HG03064 (cell line): ENCODE results near the gene KCNK7.

ENCODE experiments used
- ATAC-seq: cut with Tn5 transposase; IDR thresholded peaks from one replicate; pipeline ENCODE4 v1.9.1; 2021; ENCODE audit warnings: low read depth; ENCODE audit not compliant: unreplicated experiment

Gene KCNK7

GRCh38 chr11:65627202-65627601 is 31.6 kb upstream of the KCNK7 start:
- ATAC-seq = no peak

DNA sequence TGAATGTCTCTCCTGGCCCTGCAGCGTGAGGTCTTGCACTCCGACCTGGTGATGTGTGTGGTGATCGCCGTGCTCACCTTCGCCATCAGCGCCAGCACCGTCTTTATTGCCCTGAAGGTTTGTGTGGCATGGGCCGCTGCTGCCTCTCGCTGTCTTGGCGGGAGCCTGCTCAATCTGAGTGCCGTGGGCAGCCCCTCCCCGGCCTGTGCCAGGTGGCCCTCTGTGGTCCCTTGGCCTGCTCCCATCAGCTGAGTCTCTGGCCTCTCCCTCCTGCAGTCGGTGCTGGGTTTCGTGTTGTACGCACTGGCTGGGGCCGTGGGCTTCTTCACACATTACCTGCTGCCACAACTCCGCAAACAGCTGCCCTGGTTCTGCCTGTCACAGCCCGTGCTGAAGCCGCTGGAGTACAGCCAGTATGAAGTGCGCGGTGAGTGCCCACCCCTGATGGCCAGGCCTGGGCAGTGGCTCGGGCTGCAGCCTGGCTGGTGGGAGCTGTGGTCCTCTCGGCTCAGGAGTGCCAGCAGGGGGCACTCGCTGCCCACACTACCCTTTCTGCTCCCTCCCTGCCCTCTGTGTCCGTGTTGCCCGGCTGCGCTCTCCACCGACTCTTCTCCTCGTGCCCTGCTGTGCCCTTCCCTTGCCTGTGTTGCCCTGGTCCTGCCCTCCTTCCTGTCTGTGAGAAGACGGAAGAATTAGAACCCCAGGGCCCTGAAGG is 30.2 kb upstream of the KCNK7 start:
- no peak for ATAC-seq

DNA sequence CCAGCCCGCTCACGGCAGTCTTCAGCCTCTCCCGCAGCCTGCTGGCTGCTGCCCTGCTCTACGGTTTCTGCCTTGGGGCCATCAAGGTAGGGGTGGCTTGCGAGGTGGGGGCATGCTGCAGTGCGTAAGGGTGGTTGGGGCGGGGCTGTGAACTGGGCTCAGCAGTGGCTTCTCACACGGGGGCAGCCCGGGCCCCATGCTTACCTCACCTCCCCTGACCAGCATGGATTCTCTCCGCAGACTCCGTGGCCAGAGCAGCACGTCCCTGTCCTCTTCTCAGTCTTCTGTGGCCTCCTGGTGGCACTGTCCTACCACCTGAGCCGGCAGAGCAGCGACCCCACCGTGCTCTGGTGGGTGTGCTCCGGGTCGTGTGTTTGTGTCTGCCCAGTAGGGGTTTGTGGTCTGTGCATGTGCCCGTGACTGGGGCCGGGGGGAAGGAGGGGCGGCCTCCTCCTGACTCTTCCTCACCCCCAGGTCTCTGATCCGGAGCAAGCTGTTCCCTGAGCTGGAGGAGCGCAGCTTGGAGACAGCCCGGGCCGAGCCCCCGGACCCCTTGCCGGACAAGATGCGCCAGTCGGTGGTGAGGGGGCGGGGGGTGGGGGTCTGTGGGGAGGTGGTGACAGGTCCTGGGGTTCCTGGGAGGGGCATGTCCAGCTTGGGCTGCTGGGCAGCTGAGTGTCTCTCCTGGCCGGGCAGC is 29.5 kb upstream of the KCNK7 start:
- no peak for ATAC-seq

GRCh38 chr11:65623852-65624616 is 28.4 kb upstream of the KCNK7 start:
- ATAC-seq = no peak

DNA sequence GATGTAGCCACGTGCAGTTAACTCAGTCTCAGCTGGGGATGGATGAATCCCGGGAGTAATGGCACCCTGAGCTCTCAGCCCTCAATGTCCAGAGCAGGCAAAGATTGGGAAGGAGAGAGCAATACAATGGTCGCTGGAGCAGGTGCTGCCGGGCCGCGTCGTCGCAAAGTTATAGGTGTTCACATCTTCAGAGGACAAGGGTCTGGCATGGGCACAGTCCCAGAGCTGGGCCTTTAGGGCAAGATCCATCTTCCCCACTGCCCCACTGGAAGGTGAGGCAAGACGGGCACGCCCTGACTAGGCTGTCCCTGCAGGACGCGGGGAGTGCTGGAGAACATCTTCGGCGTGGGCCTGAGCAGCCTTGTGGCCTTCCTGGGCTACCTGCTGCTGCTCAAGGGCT is 27.6 kb upstream of the KCNK7 start:
- no peak for ATAC-seq

DNA sequence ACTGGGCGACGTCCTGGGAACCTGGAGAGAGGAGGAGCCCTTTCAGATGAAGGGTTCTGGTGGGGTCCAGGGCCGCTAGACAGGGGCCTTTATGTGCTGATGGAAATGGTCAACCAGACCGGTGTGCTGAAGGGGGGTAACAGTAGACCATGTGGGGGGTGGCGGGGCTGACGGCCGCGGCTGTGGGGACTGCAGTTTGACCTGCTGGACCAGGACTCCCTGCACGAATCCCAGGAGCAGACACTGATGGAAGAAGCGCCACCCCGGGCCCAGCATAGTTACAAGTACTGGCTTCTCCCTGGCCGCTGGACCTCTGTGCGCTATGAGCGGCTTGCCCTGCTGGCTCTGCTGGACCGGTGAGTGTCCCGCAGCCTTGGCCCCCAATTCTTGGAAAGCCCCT is 26.4 kb upstream of the KCNK7 start:
- no peak for ATAC-seq

DNA sequence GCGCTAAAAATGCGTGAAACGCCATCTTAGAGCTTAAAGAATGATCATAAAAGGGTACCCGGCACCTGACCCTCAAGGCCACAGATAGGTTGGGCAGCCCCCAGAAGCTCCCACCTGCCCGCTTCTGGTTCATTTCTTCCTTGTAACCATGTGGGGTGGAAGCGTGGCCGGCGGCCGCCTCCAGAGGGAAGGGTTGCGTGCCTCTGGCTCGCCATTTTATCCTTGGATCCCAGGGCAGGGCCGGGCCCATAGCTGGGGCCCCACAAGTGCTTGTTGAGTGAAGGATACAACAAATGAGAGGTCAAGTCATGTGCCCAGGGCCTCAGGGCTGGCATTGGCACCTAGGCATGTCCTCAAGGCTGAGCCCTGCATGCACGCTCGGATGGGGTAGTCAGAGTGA is 25.9 kb upstream of the KCNK7 start:
- no peak for ATAC-seq

- no peak for ATAC-seq
Measured at GRCh38 chr11:65620666-65621065, 25.1 kb upstream of the KCNK7 start.

- ATAC-seq = no peak
Measured at GRCh38 chr11:65619281-65619928, 23.8 kb upstream of the KCNK7 start.

DNA sequence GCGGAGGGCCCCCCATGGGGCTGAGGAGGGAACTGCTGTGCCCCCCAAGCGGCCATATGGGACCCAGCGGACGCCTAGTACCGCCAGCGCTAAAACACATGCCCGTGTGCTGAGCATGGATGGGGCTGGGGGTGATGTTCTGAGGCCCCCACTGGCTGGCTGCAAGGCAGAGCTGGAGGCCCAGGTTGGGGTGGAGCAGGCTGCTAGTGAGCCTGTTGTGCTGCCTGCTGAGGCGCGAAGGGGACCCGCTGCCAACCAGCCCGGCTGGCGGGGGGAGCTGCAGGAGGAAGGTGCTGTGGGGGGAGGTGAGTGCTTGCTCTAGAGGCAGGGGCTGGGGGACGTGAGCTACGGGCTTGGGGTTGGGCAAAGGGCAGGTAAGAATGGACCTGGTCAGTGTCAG is 23.2 kb upstream of the KCNK7 start:
- ATAC-seq = no peak

DNA sequence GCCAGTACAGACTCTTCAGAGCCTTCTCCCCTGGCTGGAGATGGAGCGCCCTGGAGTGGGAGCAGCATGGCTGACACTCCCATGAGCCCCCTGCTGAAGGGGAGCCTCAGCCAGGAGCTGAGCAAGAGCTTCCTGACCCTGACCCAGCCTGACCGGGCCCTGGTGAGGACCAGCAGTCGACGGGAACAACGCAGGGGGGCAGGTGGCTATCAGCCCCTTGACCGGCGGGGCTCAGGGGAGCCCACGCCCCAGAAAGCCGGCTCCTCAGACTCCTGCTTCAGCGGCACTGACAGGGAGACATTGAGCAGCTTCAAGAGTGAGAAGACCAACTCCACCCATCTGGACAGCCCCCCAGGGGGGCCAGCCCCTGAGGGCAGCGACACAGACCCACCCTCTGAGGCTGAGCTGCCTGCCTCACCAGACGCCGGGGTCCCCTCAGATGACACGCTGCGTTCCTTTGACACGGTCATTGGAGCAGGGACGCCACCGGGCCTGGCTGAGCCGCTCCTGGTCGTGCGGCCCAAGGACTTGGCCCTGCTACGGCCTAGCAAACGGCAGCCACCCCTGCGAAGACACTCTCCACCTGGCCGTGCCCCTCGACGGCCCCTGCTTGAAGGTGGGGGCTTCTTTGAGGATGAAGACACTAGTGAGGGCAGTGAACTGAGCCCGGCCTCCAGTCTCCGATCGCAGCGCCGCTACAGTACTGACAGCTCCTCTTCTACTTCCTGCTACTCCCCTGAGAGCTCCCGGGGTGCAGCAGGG is 22.6 kb upstream of the KCNK7 start:
- no peak for ATAC-seq

DNA sequence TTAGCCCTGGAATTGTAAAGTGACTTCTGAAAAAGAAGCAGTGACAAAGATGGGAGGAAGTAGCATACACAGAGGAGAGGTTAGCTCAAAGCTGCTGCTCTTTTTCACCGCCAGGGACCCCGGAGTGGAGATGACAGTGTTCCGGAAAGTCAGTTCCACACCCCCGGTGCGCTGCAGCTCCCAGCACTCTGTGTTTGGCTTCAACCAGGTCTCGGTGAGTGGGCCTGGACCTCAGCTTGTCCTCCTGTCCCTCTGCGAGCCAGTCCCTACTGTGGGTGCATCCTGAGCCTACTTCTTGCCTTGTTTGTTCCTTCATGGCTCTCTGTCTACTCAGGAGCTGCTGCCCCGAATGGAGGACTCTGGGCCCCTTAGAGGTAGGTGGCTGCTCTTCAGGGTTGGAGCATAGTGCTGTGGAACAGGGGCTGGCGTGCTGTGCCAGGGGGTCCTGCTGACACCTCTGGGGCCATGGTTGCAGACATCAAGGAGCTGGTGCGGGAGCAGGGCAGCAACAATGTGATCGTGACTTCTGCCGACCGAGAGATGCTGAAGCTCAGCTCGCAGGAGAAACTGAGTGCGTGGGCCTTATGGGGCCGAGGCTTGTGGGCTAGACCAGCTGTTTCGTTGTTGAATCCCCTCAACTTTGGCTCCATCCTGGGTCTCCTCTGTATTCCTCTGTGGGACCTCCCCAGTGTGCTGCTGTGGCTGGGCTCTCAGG is 21.7 kb upstream of the KCNK7 start:
- no peak for ATAC-seq

DNA sequence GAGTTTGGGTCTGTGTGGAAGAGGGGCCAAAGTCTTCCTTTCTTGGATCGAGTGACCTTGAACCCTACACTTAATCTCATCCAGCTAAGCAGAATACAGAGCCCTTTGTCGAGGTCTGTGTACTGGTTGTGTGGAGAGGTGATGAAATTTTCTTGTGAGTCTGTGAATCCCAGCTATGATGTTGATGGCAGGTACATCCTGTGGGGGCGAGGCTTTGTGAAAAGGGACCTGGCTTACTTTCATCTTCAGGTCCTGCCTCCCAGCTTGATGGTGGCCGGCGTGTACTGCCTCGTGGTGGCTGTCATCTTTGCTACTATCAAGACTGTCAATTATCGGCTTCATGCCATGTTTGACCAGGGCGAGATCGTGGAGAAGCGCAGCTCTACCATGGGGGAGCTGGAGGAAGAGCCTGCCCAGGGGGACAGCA is 21.0 kb upstream of the KCNK7 start:
- ATAC-seq = no peak

DNA sequence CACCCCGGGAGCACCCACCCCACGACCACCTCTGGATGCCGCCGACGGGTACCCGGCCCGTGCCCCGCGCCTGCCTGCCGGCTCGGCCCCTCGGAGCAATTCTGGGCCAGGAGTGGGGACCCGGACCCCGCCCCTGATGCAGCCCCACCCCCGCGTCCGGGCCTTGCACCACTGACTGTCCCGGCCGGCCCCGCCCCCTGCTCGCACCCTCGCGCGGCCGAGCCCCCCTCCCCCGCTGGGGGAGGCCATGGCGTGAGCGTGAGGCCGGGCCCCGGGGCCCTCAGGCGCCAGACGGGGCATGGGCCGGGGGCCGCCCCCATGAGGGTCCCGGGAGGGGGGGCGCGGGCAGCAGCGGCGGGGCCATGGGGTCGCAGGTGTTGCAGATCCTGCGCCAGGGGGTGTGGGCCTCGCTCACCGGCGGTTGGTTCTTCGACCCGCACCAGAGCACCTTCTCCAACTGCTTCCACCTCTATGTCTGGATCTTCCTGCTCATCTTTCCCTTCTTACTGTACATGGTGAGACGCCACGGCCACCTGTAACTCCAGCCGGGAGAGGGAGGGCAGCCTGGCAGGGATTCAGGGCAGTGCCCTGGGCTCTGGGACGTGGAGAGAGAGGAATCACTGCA is 20.5 kb upstream of the KCNK7 start:
- ATAC-seq = peak; percentile 7

DNA sequence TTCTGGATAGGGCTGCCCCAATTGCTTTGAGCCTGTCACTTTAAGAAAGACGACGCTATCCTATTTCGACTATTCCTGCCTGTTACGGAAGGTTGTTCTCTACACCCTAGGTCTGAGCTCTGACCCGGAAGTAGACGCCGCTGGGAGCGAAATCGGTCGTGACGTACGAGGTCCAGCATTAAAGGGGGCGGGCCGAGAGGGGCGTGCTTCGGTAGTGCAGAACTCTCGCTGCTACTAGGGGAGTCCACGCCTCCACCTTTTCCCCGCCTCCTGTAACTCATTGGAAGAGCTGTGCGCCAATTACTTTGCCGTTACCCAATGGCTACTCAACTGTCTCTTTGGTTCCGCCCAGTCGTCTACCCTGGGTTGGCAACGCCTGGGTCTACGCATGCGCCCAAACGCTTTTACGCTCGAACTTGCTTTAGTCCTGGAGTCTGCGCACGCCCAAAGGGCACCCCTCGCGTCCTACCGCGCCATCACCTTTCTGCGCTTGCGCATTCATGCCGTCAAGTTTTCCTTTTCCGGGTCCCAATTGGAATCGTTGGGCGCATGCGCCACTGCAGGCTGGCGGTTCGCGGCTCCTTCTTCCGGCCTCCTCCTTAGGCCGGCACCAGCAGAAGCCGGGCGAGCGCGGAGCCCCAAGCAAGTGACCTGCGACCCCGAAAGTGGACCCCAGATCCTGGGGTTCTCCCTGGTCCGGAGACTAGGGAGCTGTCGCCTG is 19.8 kb upstream of the KCNK7 start, which contains the start of gene PCNX3:
Gene PCNX3 (plus strand): TSS at position 548 of the 721 bp plus-strand sequence. CDS start 536 bp downstream, outside the sequence.
- peak; percentile 72 for ATAC-seq

DNA sequence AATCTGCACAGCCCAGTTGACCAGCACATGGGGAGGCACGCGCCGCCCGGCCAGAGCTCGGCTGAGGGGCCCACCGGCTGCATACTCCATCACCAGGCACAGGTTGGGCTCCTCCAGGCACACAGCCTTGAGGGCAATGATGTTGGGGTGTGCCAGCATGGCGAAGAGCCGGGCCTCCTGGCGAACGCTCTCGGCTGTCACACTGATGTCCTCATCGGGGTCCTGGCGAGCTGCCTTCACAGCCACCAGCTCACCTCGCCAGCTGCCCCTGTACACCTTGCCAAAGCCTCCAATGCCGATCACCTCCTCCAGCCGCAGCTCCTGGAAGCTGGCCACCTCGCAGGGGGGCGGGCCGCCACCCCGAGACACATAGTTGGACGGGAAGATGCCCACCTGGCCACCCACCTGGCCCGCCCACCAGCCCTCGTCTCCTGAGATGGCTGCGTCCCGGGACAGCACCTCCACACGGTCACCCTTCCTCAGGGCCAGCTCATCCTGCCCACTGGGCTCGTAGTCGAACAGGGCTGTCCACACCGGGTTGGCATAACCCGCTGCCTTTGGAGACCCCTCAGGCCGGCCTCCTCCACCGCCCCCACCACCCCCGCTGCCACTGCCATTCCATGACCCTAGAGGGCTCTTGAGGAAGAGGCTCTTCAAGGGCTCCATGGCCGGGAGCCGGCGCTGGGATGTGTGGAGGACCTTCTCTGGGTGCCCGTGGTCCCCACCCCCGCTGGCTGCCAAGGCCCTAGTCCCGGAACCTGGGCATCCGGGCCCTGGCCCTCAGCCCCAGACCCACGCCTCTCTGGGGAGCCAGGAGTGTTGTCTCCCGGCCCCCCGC is 17.7 kb upstream of the KCNK7 start:
- ATAC-seq = no peak

DNA sequence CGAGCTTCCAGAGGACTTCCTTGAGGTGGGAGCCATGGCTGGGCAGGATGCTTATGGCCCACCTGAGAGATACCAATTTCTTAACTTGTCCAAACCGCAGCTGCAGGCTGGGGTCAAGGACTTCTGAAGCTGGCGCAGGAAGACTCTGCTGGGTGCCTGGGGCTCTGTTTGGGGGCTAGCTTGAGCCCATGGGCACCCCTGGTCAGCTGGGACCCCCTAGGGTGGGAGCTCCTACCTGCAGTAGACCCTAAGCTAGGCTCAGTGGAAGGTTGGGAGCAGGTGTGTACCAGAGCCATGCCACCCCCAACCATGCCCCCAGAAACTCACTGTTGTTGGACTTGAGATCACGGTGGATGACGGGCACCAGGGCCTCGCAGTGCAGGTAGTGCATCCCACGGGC is 17.1 kb upstream of the KCNK7 start:
- no peak for ATAC-seq
